AG09309 (cell line): Measurements from ENCODE around the gene MAGI2.

Experiments
- DNase-seq: peaks from one replicate; pipeline ENCODE4 v3.0.0-alpha.2; 2010; ENCODE audit warnings: low read depth
- H3K4me3 ChIP-seq: 2 replicates; pipeline ENCODE4 v1.5.1; 2011; ENCODE audit warnings: mild to moderate bottlenecking, low read depth, low read length, moderate library complexity; ENCODE audit not compliant: control insufficient read depth
- CTCF ChIP-seq: IDR thresholded peaks from 2 replicates; pipeline ENCODE4 v1.5.1; 2011; ENCODE audit warnings: mild to moderate bottlenecking, low read depth, low read length, inconsistent platforms; ENCODE audit not compliant: insufficient read depth, control insufficient read depth; ENCODE audit errors: missing control alignments

Gene MAGI2

GRCh38 chr7:78501064-78501463 is 952.4 kb downstream of the MAGI2 start:
- no peak for DNase-seq
- H3K4me3 ChIP-seq = no peak overlapping the region
- no peak for TF ChIP-seq CTCF

DNA sequence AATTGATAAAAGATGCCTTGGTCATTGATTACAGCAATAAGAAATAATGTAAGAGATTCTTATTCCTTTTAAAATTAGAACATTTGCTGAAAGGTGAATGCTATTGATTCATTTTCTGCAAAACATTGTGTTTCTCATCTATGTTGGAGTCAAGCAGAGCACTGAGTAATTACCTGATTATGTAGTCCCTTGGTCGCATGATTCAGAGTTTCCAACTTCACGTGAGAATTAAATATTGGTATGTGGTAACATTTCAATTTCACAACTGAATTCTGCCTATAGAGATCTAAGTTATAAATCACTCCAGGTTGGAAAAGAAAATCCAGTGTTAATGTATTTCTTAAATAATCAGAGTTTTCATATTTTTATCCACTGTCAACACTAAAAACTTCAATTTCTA is 953.5 kb downstream of the MAGI2 start:
- DNase-seq = peak; percentile 16
- TF ChIP-seq CTCF = no peak
- H3K4me3 ChIP-seq = no peak overlapping the region

DNA sequence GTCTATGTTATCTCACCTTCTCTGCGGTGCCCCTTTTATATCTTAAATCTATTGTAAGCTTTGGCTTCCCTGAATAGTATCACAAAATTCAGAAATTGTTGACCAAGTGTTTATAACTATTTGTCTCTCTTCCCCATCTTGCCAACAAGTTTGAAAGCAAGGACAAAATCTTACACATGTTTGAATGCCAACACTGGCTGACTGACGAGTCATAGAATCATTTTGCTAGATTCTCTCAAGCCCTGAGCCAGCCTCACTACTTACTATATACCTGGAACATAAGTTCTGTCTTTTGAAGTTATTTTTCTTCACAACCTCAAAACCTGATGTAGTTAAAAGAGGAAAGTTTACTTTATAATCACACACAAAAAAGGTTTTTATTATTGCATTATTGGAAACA is 954.2 kb downstream of the MAGI2 start:
- no peak overlapping the region for H3K4me3 ChIP-seq
- no peak for TF ChIP-seq CTCF
- no peak for DNase-seq

DNA sequence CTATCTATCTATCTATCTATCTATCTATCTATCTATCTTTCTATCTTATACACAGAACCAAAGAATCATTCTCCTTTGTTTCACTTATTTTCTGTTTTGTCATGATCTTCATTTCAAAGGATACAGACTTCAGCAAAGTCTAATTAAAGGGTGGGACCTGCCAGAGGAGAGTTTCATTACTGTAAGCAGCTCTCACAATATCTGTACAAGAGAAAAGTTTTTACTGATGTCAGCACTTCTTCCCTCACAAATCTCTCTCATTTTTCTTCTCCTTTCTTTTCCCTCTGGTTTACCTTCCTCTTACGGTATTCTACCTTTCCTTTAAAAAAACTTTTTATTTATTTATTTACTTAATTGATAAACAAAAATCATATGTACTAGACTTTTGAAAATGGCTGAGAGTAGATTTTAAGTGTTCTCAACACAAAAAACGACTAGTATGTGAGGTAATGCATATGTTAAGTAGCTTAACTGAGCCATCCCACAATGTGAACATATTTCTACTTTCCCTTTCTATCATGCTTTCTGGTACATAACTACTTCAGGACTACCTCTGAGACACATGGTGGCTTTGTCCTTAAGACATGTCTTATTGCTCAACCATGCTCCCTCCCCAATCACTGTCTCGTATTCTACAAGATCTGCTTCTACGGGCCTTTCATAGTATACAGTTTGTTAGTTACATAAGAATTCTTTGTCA is 955.6 kb downstream of the MAGI2 start:
- TF ChIP-seq CTCF = no peak
- no peak for DNase-seq

GRCh38 chr7:78496096-78496630 is 957.3 kb downstream of the MAGI2 start:
- no peak overlapping the region for H3K4me3 ChIP-seq
- DNase-seq = no peak
- TF ChIP-seq CTCF = no peak

More for the DNA sequence above, 955.6 kb downstream of the MAGI2 start:
- H3K4me3 ChIP-seq = no peak overlapping the region

DNA sequence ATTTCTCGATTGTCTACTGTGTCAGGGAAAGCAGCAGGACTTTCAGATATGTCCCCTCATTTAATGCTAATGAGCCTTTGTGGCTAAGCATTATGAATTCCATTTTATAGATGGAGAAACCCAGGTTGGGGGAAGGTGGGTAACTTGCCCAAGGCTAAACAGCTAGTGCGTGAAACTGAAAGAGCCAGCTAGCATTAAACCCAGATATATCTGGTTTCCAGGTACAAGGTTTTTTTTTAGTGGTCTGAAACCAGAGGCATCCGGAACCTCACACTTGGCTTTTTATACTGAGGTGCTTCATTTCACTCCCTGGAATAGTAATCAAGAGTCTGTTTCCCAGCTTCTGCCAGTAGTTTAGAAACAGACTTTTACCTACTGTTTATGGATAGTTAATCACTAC is 960.1 kb downstream of the MAGI2 start:
- no peak for DNase-seq
- TF ChIP-seq CTCF = no peak
- no peak overlapping the region for H3K4me3 ChIP-seq
